ENCODE results near the gene ROR1.
"Not testable (repeated sequence)": the region's sequence is repeated elsewhere in the genome, so short reads cannot be mapped to it uniquely, and the experiment has no call there.

ROR1 gene

GRCh38 chr1:63795455-63795854, 21.6 kb downstream of the ROR1 start:
- no peak for DNase-seq

- DNase-seq: no peak
Observed at GRCh38 chr1:63797056-63797726, 23.4 kb downstream of the ROR1 start.

GRCh38 chr1:63798284-63798683, 24.5 kb downstream of the ROR1 start:
- no peak for DNase-seq

- no peak for DNase-seq
Observed at GRCh38 chr1:63799307-63799706, 25.5 kb downstream of the ROR1 start.

GRCh38 chr1:63799820-63800219, 26.0 kb downstream of the ROR1 start:
- DNase-seq: no peak

GRCh38 chr1:63802109-63802508, 28.3 kb downstream of the ROR1 start:
- DNase-seq: no peak

- no peak for DNase-seq
Observed at GRCh38 chr1:63804829-63805484, 31.1 kb downstream of the ROR1 start.

- no peak for DNase-seq
Observed at GRCh38 chr1:63807046-63807445, 33.2 kb downstream of the ROR1 start.

GRCh38 chr1:63810936-63811469, 37.2 kb downstream of the ROR1 start:
- DNase-seq: no peak

- DNase-seq: no peak
Observed at GRCh38 chr1:63812071-63812700, 38.4 kb downstream of the ROR1 start.

- peak; percentile 66 for DNase-seq
Observed at GRCh38 chr1:63813829-63814277, 40.0 kb downstream of the ROR1 start.

- DNase-seq: not testable (repeated sequence)
Observed at GRCh38 chr1:63816217-63816815, 42.5 kb downstream of the ROR1 start.

GRCh38 chr1:63817152-63817667, 43.4 kb downstream of the ROR1 start:
- DNase-seq: peak; percentile 81

GRCh38 chr1:63817700-63818099, 43.9 kb downstream of the ROR1 start:
- DNase-seq: no peak

- no peak for DNase-seq
Observed at GRCh38 chr1:63818567-63819325, 44.9 kb downstream of the ROR1 start.

GRCh38 chr1:63819795-63820194, 46.0 kb downstream of the ROR1 start:
- DNase-seq: no peak

GRCh38 chr1:63821091-63822005, 47.5 kb downstream of the ROR1 start:
- DNase-seq: peak; percentile 73

GRCh38 chr1:63822540-63822939, 48.7 kb downstream of the ROR1 start:
- no peak for DNase-seq

- no peak for DNase-seq
Observed at GRCh38 chr1:63824451-63824850, 50.6 kb downstream of the ROR1 start.

GRCh38 chr1:63825111-63825510, 51.3 kb downstream of the ROR1 start:
- DNase-seq: no peak

GRCh38 chr1:63826246-63826861, 52.5 kb downstream of the ROR1 start:
- DNase-seq: peak; percentile 54

Measured in NCI-H226 (cell line).